Measurements from ENCODE around the gene RHBG.
A peak's percentile ranks its signal among the peaks of the same experiment; 100 is the strongest.
"Not testable (repeated sequence)": the region's sequence is repeated elsewhere in the genome, so short reads cannot be mapped to it uniquely, and the experiment has no call there.

The RHBG gene

GRCh38 chr1:156360534-156360933 is 8.5 kb upstream of the RHBG start:
- DNase-seq = no peak

- DNase-seq = no peak
Observed at GRCh38 chr1:156365754-156366153, 3.3 kb upstream of the RHBG start.

GRCh38 chr1:156366378-156367166 is 2.4 kb upstream of the RHBG start:
- no peak for DNase-seq

GRCh38 chr1:156367383-156368156 is 1.4 kb upstream of the RHBG start:
- no peak for DNase-seq

GRCh38 chr1:156368157-156368658 is 803 bp upstream of the RHBG start:
- no peak for DNase-seq

GRCh38 chr1:156369685-156370286 is 775 bp downstream of the RHBG start:
- not testable (repeated sequence) for DNase-seq

GRCh38 chr1:156371553-156372264 is 2.7 kb downstream of the RHBG start:
- DNase-seq = no peak

- no peak for DNase-seq
Observed at GRCh38 chr1:156372265-156372586, 3.2 kb downstream of the RHBG start.

GRCh38 chr1:156372876-156373275 is 3.9 kb downstream of the RHBG start:
- DNase-seq = no peak

- DNase-seq = no peak
Observed at GRCh38 chr1:156373546-156373945, 4.5 kb downstream of the RHBG start.

- DNase-seq = no peak
Observed at GRCh38 chr1:156376146-156376545, 7.1 kb downstream of the RHBG start.

GRCh38 chr1:156376958-156377919 is 8.2 kb downstream of the RHBG start:
- DNase-seq = no peak

- no peak for DNase-seq
Observed at GRCh38 chr1:156378557-156378956, 9.5 kb downstream of the RHBG start.

- DNase-seq = no peak
Observed at GRCh38 chr1:156379420-156380165, 10.6 kb downstream of the RHBG start.

GRCh38 chr1:156382561-156382960 is 13.6 kb downstream of the RHBG start:
- DNase-seq = no peak

GRCh38 chr1:156383023-156383422 is 14.0 kb downstream of the RHBG start:
- peak; percentile 70 to 72 for DNase-seq

- DNase-seq = no peak
Observed at GRCh38 chr1:156384007-156384406, 15.0 kb downstream of the RHBG start.

GRCh38 chr1:156384658-156385057 is 15.6 kb downstream of the RHBG start:
- no peak for DNase-seq

- peak; percentile 77 to 78 for DNase-seq
Observed at GRCh38 chr1:156385534-156386031, 16.6 kb downstream of the RHBG start.

- DNase-seq = no peak
Observed at GRCh38 chr1:156386134-156386901, 17.3 kb downstream of the RHBG start.

Data from activated CD4-positive, alpha-beta T cell treated with anti-CD3 and anti-CD28 coated beads, Interleukin-2, amount 50 U/mL, for 48 hours (primary cell).